GM21723 (cell line): ENCODE results near the gene HPCA.

ENCODE experiments used
- ATAC-seq: cut with Tn5 transposase; IDR thresholded peaks from one replicate; pipeline ENCODE4 v1.9.1; 2021; ENCODE audit warnings: mild to moderate bottlenecking, moderate library complexity; ENCODE audit not compliant: unreplicated experiment

HPCA gene

GRCh38 chr1:32886004-32886827 is at the start of gene HPCA:
Gene HPCA (plus strand): TSS chr1:32886491. CDS start chr1:32888899, 2,408 bp downstream.
- ATAC-seq, result no peak

- ATAC-seq, result no peak
These were observed 37.8 kb upstream of the HPCA start for GRCh38 chr1:32848354-32849063.

GRCh38 chr1:32855861-32856617 is 30.3 kb upstream of the HPCA start:
- ATAC-seq, result no peak

- no peak for ATAC-seq
These were observed 28.2 kb upstream of the HPCA start for GRCh38 chr1:32858136-32858535.

- ATAC-seq, result no peak
These were observed 27.5 kb upstream of the HPCA start for GRCh38 chr1:32858791-32859190.

- no peak for ATAC-seq
These were observed 26.4 kb upstream of the HPCA start for GRCh38 chr1:32859915-32860314.

- ATAC-seq, result no peak
These were observed 25.7 kb upstream of the HPCA start for GRCh38 chr1:32860566-32860965.

- no peak for ATAC-seq
These were observed 24.2 kb upstream of the HPCA start for GRCh38 chr1:32861904-32862695.

- no peak for ATAC-seq
These were observed 22.9 kb upstream of the HPCA start for GRCh38 chr1:32863218-32863880.

- no peak for ATAC-seq
These were observed 22.4 kb upstream of the HPCA start for GRCh38 chr1:32863881-32864245.

GRCh38 chr1:32864375-32865019 is 21.8 kb upstream of the HPCA start:
- no peak for ATAC-seq

- ATAC-seq, result no peak
These were observed 20.5 kb upstream of the HPCA start for GRCh38 chr1:32865639-32866405.

GRCh38 chr1:32867151-32867550 is 19.1 kb upstream of the HPCA start:
- no peak for ATAC-seq

- ATAC-seq, result no peak
These were observed 18.6 kb upstream of the HPCA start for GRCh38 chr1:32867671-32868070.

- no peak for ATAC-seq
These were observed 18.2 kb upstream of the HPCA start for GRCh38 chr1:32868085-32868484.

GRCh38 chr1:32868806-32869455 is 17.4 kb upstream of the HPCA start:
- no peak for ATAC-seq

- ATAC-seq, result no peak
These were observed 16.2 kb upstream of the HPCA start for GRCh38 chr1:32869923-32870614.
